ENCODE data around the gene SHISA9.
"Not testable (repeated sequence)": the region's sequence is repeated elsewhere in the genome, so short reads cannot be mapped to it uniquely, and the experiment has no call there.

The SHISA9 gene

GRCh38 chr16:12901597-12902461 lies at the start of gene SHISA9:
Gene SHISA9, plus strand, starts transcription at chr16:12901598.
- DNase-seq (ENCODE audit: low read depth, low spot score): no peak

DNA sequence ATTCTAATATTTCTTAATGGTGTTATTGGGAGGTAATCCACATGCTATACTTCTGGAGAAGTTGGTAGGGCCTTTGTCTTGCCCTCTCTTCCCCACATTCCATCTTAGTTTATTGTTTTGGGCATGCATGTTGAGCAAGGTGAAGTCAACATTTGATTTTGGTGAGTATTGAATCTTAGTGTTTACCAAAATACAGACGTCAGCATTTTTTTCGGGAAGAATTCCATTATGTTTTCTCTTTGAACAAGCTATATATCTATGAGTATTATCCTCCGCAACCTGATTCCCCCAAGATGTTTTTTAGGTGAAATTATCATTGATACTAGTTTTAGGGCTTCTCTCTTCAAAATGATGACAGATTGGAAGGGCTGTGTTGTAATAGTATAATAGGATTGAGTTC lies 47.4 kb upstream of the SHISA9 start:
- no peak for DNase-seq (ENCODE audit: low read depth, low spot score)

DNA sequence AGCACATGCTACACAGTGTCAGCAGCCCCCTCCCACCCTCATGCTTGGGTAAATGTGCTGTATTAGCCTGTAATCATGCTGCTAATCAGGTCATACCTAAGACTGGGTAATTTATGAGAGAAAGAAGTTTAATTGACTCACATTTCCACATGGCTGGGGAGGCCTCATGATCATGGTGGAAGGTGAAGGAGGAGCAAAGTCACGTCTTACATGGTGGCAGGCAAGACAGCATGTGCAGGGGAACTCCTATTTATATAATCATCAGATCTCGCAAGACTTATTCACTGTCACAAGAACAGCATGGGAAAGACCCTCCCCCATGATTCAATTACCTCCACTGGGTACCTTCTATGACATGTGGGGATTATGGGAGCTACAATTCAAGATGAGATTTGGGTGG lies 44.0 kb upstream of the SHISA9 start:
- not testable (repeated sequence) for DNase-seq (ENCODE audit: low read depth, low spot score)

- DNase-seq (ENCODE audit: low read depth, low spot score): no peak
These were observed 39.1 kb upstream of the SHISA9 start for GRCh38 chr16:12862327-12862726.

GRCh38 chr16:12862941-12863340 lies 38.5 kb upstream of the SHISA9 start:
- no peak for DNase-seq (ENCODE audit: low read depth, low spot score)

DNA sequence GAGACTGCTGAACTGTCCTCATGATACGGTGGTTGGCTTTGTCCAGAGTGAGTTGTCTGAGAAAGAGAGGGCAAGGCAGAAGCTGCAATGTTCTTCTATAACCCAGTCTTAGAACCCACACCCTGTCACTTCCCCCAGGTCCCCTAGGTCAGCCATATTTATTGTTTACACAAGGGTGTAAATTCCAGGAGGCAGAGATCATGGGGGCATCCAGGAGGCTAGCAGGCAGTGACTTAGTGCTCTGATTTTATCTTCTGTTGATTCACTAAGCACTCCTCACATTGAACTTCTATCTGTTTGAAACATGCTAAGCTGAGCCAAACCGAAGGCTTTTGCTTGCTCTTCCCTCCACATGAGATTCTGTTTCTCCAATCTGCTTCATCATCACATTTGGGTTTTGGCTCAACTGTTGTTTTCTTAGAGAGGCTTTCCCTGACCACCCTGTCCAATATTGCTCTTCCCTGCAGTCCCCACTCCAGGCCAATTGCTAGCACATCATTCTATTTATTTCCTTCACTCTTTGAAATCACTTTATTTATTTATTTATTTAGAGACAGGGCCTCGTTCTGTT lies 34.3 kb upstream of the SHISA9 start:
- DNase-seq (ENCODE audit: low read depth, low spot score): no peak

DNA sequence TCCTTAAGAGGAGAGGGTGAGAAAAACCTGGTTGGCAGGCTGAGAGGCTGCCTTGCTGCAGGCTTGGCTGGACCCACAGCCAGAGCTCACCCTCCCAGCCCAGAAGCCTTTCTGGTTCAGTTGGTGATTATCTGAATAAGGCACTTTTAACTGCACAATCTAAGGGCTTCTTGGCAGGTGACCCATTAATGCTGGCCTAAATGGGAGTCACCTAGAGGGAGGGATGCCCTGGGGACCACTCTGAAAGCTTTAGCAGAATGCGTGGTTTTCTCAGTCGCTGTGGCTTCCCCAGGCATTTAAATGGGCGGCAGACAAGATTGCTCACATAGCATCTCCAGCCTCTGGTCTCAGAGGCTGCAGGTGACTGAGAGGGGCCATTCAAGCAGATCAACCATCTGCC lies 33.2 kb upstream of the SHISA9 start:
- DNase-seq (ENCODE audit: low read depth, low spot score): no peak

GRCh38 chr16:12868788-12869187 lies 32.6 kb upstream of the SHISA9 start:
- DNase-seq (ENCODE audit: low read depth, low spot score): no peak

DNA sequence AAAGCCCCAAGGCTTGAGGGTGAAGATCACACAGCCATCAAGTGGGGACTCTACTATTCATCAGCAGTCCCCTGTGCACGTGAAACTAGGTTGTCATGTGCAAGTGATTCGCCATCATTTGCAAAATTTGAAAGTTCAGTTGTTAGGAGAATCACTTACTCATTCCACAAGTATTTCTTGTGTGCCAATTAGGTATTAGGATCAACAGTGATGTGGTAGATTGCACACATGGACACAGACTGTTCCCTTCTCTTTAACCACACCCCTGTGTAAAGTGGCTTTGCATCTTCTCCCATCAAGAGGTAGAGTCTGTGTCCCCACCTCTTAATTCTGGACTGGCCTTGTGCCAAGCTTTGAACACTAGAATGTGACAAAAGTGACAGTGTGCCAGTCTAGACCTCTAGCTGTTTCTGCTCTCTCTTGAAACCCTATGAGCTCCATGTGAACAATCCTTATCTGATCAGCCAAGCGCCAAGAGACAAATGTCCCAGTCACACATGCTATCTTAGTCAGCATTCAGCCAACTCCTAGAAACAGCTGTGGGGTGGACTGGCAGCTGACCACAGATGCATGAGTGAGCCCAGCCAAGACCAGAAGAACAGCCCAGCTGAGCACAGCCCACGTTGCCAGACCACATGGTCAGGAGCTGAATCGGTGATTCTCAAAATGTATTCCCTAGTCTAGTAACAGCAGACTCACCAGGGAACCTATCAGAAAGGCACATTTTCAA lies 31.5 kb upstream of the SHISA9 start:
- DNase-seq (ENCODE audit: low read depth, low spot score): no peak

- DNase-seq (ENCODE audit: low read depth, low spot score): no peak
These were observed 29.6 kb upstream of the SHISA9 start for GRCh38 chr16:12871784-12872183.

DNA sequence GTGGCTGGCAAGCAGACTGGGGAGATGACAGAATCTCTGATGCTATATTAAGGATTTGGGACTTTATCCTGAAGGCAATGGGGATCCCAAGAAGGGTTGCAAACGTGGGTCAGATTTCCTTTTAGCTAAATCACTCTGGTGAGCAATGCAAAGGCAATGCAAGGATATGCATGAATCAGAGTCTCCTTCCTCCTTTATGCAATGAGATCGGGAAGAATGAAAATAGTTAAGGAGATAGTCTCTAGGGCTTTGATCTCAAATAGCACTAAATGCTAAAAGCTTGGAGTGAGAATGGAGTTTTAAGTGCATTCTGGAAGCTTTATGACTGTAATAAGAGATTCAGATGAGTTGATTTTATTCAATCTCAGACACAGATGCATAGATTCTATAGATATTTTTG lies 27.2 kb upstream of the SHISA9 start:
- DNase-seq (ENCODE audit: low read depth, low spot score): no peak

- DNase-seq (ENCODE audit: low read depth, low spot score): no peak
These were observed 24.6 kb upstream of the SHISA9 start for GRCh38 chr16:12876778-12877177.

DNA sequence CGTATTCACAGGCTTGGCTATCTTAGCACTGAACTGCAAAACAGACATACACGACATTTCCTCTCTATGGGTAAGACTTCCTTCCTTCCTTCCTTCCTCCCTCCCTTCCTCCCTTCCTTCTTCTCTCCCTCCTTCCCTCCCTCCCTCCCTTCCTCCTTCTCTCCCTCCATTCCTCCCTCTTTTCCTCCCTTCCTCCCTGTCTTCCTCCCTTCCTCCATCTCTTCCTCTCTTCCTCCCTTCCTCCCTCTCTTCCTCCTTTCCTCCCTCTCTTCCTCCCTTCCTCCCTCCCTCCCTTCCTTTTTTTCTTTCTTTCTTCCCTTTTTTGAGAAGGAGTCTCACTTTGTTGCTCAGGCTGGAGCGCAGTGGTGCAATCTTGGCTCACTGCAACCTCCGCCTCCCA lies 22.4 kb upstream of the SHISA9 start:
- no peak for DNase-seq (ENCODE audit: low read depth, low spot score)

DNA sequence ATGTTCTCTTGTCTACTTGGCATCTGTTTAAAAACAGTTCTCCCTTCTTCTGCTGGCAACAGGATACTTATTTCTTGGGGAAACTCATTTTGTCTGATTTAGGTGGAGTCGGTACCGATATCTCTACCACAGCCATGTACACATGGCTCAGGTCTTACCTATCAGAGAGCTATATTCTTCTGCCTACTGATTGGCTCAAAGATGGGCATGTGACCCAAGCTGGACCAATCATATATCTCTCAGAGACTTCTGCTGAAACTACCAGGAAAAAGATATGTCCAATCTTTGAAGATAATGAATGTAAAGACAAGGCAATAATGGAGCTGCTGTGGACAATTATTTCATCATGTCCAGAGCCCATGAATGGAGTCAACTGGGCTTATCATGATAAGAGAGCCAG lies 21.6 kb upstream of the SHISA9 start:
- no peak for DNase-seq (ENCODE audit: low read depth, low spot score)

- DNase-seq (ENCODE audit: low read depth, low spot score): no peak
These were observed 20.2 kb upstream of the SHISA9 start for GRCh38 chr16:12881182-12881581.

DNA sequence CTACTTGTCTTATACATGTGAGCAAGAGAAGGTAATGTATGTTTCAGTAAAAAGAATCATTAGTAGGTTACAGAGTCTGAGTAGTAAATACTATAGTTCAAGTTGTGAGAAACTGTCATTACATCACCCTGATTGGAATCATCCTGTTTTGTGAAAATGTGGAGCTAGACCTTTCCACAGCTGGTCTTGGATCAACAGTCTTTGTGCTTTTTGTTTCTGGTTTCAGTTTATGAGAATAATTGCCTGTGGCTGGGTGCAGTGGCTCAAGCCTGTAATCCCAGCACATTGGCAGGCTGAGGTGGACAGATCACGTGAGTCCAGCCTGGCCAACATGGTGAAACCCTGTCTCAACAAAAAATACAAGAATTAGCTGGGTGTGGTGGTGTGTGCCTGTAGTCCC lies 19.7 kb upstream of the SHISA9 start:
- no peak for DNase-seq (ENCODE audit: low read depth, low spot score)

DNA sequence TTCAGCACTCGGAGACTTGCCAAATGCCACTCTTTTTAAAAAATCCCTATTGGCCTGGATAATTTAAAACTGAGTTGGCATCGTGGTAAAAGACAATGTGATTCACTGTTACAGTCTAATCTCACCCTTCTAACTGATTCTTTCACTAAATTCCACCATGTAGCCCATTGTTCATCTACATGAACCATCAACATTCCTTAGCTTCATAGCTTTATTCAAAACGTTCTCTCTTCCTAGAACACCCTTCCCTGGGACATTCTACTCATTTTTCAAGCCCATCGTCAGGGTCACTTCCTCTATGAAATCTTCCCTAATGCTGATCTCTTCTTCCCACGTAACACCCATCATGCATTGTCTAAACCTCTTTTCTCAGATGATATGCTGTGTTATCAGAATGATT lies 15.7 kb upstream of the SHISA9 start:
- DNase-seq (ENCODE audit: low read depth, low spot score): no peak

DNA sequence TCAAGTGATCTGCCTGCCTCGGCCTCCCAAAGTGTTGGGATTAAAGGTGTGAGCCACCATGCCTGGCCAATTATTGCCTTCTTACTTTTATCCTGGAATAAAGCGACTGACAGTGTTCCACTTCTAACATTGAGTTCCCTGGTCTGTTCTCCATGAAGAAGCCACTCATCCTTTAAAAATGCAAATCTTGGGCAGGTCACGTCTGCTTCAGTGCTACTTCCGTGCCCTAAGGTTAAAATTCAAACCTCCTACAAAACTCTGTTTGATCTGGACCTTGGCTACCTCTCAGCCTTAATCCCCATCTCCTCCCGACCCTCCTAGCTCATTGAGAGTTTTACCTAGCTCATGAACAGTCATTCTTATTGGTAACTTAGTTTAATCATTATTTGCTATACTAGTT lies 9.6 kb upstream of the SHISA9 start:
- no peak for DNase-seq (ENCODE audit: low read depth, low spot score)

DNA sequence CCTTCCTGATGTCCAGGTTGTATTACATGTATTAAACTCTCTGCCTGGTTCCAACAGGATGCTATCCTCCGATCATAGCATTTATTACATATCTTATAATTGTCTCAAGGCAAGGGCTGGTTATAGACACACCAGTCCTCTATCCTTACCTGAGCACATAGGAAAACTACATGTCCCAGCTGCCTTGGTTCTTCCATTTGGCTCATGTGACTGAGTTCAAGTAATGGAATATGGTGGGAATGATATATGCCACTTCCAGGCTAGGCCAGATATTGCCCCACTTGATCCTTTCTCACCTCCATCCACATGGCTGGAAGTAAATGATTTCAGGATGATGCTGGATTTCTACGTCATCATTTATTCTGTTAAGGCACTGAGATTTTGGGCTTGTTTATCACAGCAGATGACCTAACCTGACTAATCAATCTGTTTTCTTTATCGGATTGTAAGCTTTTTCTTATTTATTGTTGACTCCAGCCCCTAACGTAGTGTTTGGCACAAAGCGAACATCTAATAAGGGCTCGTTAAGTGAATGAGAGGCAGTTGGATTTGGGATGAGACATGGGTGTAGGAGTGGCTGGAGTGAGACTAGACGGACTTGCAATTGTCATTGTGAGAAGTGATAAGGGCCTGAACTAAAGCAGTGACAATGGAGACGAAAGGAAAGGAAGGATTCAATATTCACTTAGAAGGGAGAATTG lies 8.2 kb upstream of the SHISA9 start:
- DNase-seq (ENCODE audit: low read depth, low spot score): no peak

DNA sequence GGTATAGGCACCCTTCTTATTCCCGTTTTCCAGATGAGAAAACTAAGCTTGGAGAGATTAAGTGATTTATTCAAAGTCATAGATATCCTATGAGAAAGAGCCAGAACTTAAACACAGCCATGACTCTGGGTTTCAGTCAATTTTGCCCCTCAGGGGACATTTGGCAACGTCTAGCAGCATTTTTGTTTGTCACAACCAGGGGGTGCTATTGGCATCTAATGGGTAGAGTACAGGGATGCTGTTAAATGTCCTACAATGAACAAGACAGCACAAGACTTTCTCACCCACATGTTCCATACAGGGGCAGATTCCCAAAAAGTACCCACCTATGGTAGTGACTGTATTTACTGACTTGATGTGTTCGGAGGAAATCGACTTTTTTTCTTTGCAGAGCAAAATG lies 4.8 kb upstream of the SHISA9 start:
- no peak for DNase-seq (ENCODE audit: low read depth, low spot score)

GRCh38 chr16:12898551-12898950 lies 2.8 kb upstream of the SHISA9 start:
- DNase-seq (ENCODE audit: low read depth, low spot score): no peak

DNA sequence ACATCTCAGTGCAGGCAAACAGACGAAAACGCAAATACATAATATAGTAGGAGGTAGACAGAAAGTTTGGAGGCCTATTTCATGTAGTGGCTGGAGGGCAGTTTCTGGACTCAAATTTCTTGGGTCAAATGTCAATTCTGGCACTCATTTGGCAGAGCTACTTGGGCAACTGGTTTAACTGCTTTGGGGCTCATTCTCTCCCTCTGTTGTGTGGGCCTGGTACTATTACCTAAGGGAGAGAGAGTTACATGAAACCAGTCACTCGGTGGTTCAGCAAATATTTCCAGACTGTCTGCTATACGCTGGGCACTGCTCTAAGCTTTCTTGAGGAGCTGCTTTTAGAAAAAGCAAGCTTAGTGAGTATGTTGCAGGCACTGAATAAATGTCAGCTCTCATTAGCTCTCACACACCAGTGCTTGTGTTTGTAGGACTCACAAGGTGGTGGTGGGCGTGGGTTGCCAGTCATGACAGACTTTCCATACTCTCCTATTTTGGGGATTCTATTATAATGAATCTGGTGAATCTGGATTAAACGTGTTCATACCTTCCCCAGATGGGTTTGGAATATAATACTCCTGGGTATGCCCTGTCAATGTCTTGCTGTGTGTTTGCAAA lies 1.8 kb upstream of the SHISA9 start:
- DNase-seq (ENCODE audit: low read depth, low spot score): no peak

All from activated CD4-positive, CD25-positive, alpha-beta regulatory T cell treated with anti-CD3 and anti-CD28 coated beads, Interleukin-2, amount 50 U/mL, for 16 hours (primary cell).